Activated CD4-positive, alpha-beta memory T cell treated with anti-CD3 and anti-CD28 coated beads, Interleukin-2, amount 10 ng/mL, durations not matched to agents 7 days and 5 days (primary cell): Measurements from ENCODE around the gene SPINK2. TPM values are rescaled to one million over a fixed set of nuclear protein-coding genes. Genes with fewer than 3 reads are reported as not detected.

Experiments used
- CTCF ChIA-PET: fragments of 350-600 bp; sonication (Branson Sonifier 250); formaldehyde crosslinking; loops from one replicate; lab custom pipeline; 2021; ENCODE audit warnings: antibody characterized with exemption, inconsistent platforms; lab: Charles Lee
- POLR2A ChIA-PET: fragments of 350-600 bp; sonication (Branson Sonifier 250); formaldehyde crosslinking; loops from one replicate; lab custom pipeline; 2021; ENCODE audit warnings: antibody characterized with exemption; lab: Charles Lee
- DNase-seq: peaks from one replicate; pipeline ENCODE4 v3.0.0-alpha.2; 2020
- H3K27ac Mint-ChIP-seq: one replicate; pipeline ENCODE4 v1.8.0; 2021; ENCODE audit warnings: mild to moderate bottlenecking, mixed read lengths
- H3K27me3 Mint-ChIP-seq: one replicate; pipeline ENCODE4 v1.8.0; 2021; ENCODE audit warnings: mixed read lengths
- H3K36me3 Mint-ChIP-seq: one replicate; pipeline ENCODE4 v1.8.0; 2021; ENCODE audit warnings: low read depth, mixed read lengths
- H3K4me1 Mint-ChIP-seq: one replicate; pipeline ENCODE4 v1.8.0; 2021; ENCODE audit warnings: mixed read lengths
- H3K4me3 Mint-ChIP-seq: one replicate; pipeline ENCODE4 v1.8.0; 2021; ENCODE audit warnings: mild to moderate bottlenecking, mixed read lengths
- H3K9me3 Mint-ChIP-seq: one replicate; pipeline ENCODE4 v1.8.0; 2021; ENCODE audit warnings: mixed read lengths
- total RNA-seq, 2 experiments: library from RNA; stranded (reverse); gene quantifications; one replicate each; pipeline ENCODE4 v1.2.3, GENCODE V29; 2021

SPINK2 gene
- total RNA-seq, 2 experiments from 2014 or later, result 1.0 TPM; not detected in 1

DNA sequence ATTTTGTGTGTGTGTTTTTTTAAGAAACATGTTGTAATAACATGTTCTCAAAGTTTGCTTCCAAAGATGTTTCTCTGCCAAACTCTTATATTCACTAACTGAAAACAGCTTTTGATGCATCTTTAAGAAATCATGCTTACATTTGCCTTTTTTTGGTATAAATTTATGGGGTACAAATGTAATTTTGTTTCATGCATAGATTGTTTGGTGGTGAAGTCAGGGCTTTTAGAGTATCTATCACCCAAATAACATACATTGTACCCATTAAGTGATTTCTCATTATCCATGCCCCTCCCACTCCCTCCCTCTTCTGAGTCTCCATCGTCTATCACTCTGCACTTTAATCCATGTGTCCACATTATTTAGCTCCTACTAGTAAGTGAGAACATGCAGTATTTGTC is 30.8 kb downstream of the SPINK2 start:
- ChIA-PET CTCF (no interaction called here), POLR2A (no interaction called here)
- no peak for DNase-seq
- Mint-ChIP-seq H3K9me3 (no peaks in the 10 kb centered on the region), H3K4me3 (no peak overlapping the region), H3K27me3 (no peaks in the 10 kb centered on the region), H3K36me3 (no peaks in the 10 kb centered on the region), H3K27ac (no peak overlapping the region), H3K4me1 (no peaks in the 10 kb centered on the region)

DNA sequence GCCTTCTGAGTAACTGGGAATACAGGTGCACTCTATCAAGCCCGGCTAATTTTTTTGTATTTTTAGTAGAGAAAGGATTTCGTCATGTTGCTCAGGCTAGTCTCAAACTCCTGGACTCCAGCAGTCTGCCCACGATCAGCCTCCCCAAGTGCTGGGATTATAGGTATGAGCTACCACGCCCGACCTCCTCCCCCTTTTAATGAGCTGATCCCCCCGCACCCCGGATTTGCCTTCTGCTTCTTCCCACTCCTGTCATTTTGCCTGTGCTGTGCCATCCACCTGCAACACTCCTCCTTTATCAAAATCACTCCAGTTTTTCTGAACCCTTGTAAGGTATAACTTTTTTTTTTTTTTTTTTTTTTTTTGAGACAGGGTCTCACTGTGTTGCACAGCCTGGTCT is 33.4 kb downstream of the SPINK2 start:
- no peaks in the 10 kb centered on the region for H3K36me3 Mint-ChIP-seq
- ChIA-PET POLR2A (no interaction called here), CTCF (no interaction called here)
- DNase-seq, result no peak
- peaks cover 3% of the 10 kb centered on the region for H3K27me3 Mint-ChIP-seq
- H3K27ac Mint-ChIP-seq, result no peak overlapping the region
- no peaks in the 10 kb centered on the region for H3K4me1 Mint-ChIP-seq
- H3K4me3 Mint-ChIP-seq, result no peak overlapping the region
- no peaks in the 10 kb centered on the region for H3K9me3 Mint-ChIP-seq

DNA sequence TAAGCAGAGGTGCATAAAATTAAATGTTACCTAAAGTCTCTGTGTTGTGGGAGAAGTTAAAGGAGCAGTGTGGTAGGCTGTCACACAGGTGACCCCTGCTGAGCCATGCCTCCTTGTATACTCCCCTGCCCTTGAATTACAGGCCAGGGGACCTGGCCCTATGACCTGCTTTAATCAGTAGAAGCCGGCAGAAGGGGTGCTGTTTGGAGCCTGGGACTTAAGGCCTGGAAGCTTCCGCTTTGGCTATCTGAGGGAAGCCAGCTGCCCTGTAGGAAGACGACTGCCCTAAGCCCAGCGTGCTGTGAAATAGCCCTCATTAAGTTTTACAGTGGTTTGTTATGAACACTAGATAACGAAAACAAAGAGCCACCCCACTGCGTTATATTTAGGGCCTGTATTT is 34.1 kb downstream of the SPINK2 start:
- Mint-ChIP-seq H3K36me3 (no peaks in the 10 kb centered on the region), H3K4me3 (no peak overlapping the region), H3K9me3 (no peaks in the 10 kb centered on the region), H3K4me1 (no peaks in the 10 kb centered on the region), H3K27ac (no peak overlapping the region), H3K27me3 (peaks cover 4% of the 10 kb centered on the region)
- ChIA-PET CTCF (no interaction called here), POLR2A (no interaction called here)
- DNase-seq, result no peak

DNA sequence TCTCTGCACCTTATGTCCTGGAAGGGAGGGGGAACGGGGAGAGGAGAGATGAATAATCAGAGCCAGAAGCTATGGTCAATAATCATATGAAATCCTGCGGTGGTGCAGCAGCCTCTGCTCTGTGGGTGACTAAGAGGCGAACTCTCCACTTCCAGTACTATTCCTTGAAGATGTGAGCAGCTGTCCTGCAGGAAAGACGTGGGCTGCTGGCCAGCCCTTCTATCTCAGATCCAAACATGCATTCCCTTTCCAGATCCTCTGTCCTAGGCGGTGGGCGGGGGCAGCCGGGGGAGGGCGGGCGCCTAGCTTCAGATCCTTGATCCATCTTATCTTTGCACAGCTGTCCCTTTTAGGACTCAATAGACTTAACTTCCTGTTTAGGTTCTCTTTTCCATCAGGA is 34.5 kb downstream of the SPINK2 start:
- Mint-ChIP-seq H3K36me3 (no peaks in the 10 kb centered on the region), H3K9me3 (no peaks in the 10 kb centered on the region), H3K27me3 (peaks cover 5% of the 10 kb centered on the region), H3K4me1 (no peaks in the 10 kb centered on the region), H3K4me3 (no peak overlapping the region), H3K27ac (no peak overlapping the region)
- DNase-seq, result no peak
- POLR2A ChIA-PET, result no interaction called here
- CTCF ChIA-PET, result no interaction called here

DNA sequence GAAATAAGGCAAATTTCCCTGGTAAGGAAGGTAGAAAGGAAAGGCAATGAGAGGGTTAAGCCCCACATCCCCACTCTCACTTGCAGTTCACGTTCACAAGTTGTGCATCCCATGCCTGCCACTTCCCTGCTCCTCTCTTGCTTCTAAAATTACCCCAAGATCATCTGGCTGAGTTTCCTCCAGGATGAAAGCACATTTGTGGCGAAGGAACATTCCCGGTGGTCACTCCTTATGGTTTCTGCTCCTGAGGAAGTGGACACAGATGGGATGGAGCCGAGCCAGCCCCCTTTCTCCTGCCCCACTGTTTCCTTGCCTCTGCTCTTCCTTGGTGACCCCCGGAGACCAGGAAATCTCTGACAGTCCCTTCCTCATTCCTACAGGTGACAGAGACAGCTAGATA is 37.5 kb downstream of the SPINK2 start:
- DNase-seq, result no peak
- Mint-ChIP-seq H3K36me3 (no peaks in the 10 kb centered on the region), H3K27me3 (peaks cover 8% of the 10 kb centered on the region), H3K4me1 (no peaks in the 10 kb centered on the region), H3K4me3 (no peak overlapping the region), H3K27ac (no peak overlapping the region), H3K9me3 (no peaks in the 10 kb centered on the region)
- ChIA-PET POLR2A (no interaction called here), CTCF (interaction anchor here (0.6 kb wide), 1 partner anchor 231 kb away, joined by 3 read pairs; no protein-coding TSS in a partner anchor)

DNA sequence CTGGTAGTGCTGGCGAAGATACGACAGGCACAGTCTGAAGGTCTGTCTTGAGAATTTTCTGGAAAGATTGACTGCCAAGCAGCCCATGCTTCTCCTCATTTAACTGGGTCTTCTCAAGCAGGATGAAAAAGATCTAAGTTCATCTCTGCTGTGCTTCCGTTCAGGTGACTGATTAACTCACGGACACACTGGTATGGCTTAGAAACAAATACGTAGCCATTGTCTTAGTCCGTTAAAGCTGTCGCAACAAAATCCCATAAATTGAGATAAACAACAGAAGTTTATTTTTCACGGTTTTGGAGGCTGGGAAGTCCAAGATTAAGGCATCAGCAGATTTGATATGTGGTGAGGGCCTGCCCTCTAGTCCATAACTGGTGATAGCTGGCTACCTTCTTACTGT is 39.5 kb downstream of the SPINK2 start:
- ChIA-PET POLR2A (no interaction called here), CTCF (no interaction called here)
- no peak for DNase-seq
- H3K4me3 Mint-ChIP-seq, result no peak overlapping the region
- no peaks in the 10 kb centered on the region for H3K9me3 Mint-ChIP-seq
- no peaks in the 10 kb centered on the region for H3K36me3 Mint-ChIP-seq
- no peak overlapping the region for H3K27ac Mint-ChIP-seq
- H3K27me3 Mint-ChIP-seq, result peaks cover 8% of the 10 kb centered on the region
- no peaks in the 10 kb centered on the region for H3K4me1 Mint-ChIP-seq

DNA sequence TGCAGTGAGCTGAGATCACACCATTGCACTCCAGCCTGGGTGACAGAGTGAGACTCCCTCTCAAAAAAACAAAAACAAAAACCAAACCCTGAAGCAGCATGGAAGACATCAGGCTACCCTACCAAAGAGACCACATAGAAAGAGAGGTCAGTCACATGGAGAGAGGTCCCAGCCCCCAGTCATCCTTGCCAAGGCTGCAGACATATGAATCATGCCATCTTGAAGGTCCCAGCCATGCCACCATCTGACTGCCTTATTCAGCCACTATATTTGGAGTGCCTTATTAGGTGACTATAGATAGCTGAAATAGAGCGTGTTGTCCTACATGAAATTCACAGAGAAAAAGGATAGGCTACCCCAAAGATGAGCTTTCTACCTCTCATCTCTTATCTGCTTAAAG is 48.2 kb downstream of the SPINK2 start:
- Mint-ChIP-seq H3K4me1 (no peaks in the 10 kb centered on the region), H3K4me3 (no peak overlapping the region), H3K27ac (no peak overlapping the region), H3K27me3 (peaks cover 1% of the 10 kb centered on the region), H3K9me3 (no peaks in the 10 kb centered on the region), H3K36me3 (no peaks in the 10 kb centered on the region)
- CTCF ChIA-PET, result no interaction called here
- POLR2A ChIA-PET, result no interaction called here
- no peak for DNase-seq

DNA sequence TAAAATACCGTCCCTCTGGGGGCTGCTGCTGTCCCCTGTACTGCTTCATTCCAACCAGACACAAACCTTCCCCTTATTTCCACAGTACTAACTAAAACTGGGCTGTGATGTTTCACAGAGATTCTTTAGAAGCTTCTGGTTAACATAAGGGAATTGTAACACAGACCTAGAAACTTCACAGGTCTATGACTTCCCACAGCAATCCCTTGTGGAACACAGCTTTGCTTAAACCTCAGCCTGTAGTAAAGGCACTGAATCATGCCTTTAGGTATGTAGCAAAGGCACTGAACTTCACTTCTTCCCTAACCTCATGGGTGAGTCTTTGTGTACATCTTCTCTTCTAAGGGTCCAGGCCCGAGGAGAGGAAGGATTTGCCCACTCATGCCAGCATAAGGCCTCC is 49.4 kb downstream of the SPINK2 start:
- H3K4me1 Mint-ChIP-seq, result no peaks in the 10 kb centered on the region
- CTCF ChIA-PET, result no interaction called here
- DNase-seq, result no peak
- POLR2A ChIA-PET, result no interaction called here
- peaks cover 1% of the 10 kb centered on the region for H3K27me3 Mint-ChIP-seq
- no peak overlapping the region for H3K27ac Mint-ChIP-seq
- no peak overlapping the region for H3K4me3 Mint-ChIP-seq
- no peaks in the 10 kb centered on the region for H3K36me3 Mint-ChIP-seq
- no peaks in the 10 kb centered on the region for H3K9me3 Mint-ChIP-seq

DNA sequence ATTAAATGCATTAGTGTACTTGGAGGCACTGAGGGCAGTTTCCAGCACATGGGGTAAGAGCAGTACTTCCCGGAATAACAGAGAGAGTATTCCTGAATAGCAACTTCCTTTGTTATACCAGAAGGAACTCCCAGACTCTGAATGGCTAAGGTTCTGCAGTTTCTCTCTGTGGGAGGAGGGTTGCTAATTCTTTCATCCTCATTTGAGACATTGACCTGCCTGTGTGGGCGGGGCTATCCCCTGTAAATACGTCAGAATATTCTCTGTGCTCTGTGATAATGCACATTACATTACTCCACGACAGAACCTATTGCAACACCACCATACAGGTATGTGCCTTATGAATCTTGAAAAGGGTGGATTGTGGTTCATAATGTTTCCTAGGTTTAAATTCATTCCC is 52.7 kb downstream of the SPINK2 start:
- Mint-ChIP-seq H3K27me3 (no peaks in the 10 kb centered on the region), H3K9me3 (no peaks in the 10 kb centered on the region), H3K4me3 (no peak overlapping the region), H3K36me3 (no peaks in the 10 kb centered on the region), H3K27ac (no peak overlapping the region), H3K4me1 (peaks cover 3% of the 10 kb centered on the region)
- DNase-seq, result no peak
- ChIA-PET POLR2A (no interaction called here), CTCF (interaction anchor here (1.6 kb wide), 1 partner anchor 11 kb away, joined by 8 read pairs; no protein-coding TSS in a partner anchor)

DNA sequence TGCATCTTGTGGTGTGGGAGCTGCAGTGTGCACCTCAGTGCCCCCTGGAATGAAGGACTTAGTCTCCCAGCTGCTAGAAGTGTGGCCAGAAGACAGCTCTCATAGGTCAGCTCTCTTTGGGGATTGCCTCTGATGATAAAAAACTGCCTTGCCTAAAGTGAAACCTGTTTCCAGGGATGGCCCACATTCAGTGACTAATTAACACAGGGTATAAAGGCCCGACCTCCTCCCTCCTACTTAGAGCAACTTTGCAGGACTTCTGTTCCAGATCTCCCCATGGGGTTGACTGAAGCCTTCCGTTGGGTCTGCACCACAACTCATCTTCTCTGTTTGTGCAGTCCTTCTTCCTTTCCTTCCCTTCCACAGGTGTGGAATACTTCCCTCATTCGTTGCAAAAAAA is 53.2 kb downstream of the SPINK2 start:
- H3K36me3 Mint-ChIP-seq, result no peaks in the 10 kb centered on the region
- CTCF ChIA-PET, result interaction anchor here (1.6 kb wide), 2 partner anchors 10 to 48 kb away, joined by 5 to 8 read pairs; no protein-coding TSS in a partner anchor
- no peak for DNase-seq
- H3K4me3 Mint-ChIP-seq, result no peak overlapping the region
- no peak overlapping the region for H3K27ac Mint-ChIP-seq
- H3K27me3 Mint-ChIP-seq, result no peaks in the 10 kb centered on the region
- H3K4me1 Mint-ChIP-seq, result peaks cover 5% of the 10 kb centered on the region
- H3K9me3 Mint-ChIP-seq, result no peaks in the 10 kb centered on the region
- POLR2A ChIA-PET, result no interaction called here

DNA sequence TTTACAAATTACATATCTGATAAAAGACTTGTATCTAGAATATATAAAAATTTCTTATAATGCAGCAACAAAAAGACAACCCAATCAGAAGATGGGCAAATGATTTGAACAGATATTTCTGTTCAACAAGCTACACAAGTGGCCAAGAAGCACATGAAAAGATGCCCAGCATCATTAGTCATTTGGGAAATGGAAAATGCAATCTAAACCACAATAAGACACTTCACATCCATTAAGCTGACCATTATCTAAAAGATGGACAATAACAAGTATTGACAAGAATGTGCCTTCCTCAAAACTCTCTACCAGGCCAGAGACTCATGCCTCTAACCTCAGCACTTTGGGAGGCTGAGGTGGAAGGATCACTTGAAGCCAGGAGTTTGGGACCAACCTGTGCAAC is 53.9 kb downstream of the SPINK2 start:
- CTCF ChIA-PET, result interaction anchor here (1.4 to 1.6 kb wide), 3 partner anchors 9 to 69 kb away, joined by 4 to 8 read pairs (median 5); no protein-coding TSS in a partner anchor
- POLR2A ChIA-PET, result no interaction called here
- Mint-ChIP-seq H3K4me3 (no peak overlapping the region), H3K27me3 (no peaks in the 10 kb centered on the region), H3K4me1 (peaks cover 12% of the 10 kb centered on the region), H3K36me3 (no peaks in the 10 kb centered on the region), H3K27ac (no peak overlapping the region), H3K9me3 (no peaks in the 10 kb centered on the region)
- no peak for DNase-seq

DNA sequence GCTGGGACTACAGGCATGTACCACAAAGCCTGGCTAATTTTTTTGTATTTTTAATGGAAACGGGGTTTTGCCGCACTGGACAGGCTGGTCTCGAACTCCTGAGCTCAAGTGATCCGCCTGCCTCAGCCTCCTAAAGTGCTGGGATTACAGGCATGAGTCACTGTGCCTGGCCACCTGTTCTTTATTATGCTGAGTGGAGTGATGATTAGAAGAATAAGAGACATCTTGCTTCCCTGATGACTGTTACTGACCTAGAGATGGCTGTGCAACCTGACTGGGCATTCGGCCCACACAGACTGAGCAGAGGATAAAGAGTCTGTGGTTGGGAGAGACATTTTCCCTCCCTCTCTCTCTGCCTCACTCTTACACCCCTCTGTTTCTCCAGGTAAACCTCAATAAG is 56.7 kb downstream of the SPINK2 start:
- Mint-ChIP-seq H3K9me3 (no peaks in the 10 kb centered on the region), H3K27ac (no peak overlapping the region), H3K27me3 (peaks cover 7% of the 10 kb centered on the region), H3K4me1 (peaks cover 26% of the 10 kb centered on the region), H3K4me3 (no peak overlapping the region), H3K36me3 (no peaks in the 10 kb centered on the region)
- CTCF ChIA-PET, result no interaction called here
- DNase-seq, result no peak
- POLR2A ChIA-PET, result no interaction called here

DNA sequence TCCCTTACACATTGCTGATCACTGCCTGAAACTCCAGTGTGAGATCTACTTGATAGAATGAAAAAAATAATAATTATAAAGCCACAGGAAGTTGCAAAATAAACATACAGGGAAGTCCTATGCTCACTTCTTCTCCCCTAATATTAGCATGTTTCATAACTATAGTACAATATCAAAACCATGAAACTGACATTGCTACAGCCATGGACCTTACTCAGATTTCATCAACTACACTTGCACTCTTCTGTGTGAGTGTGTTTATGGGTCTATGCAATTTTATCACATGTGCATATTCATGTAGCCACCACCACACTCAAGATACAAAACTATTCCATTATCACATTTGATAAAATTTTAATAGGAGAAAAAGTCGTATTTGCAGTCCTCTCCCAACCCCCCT is 57.3 kb downstream of the SPINK2 start:
- no peak for DNase-seq
- POLR2A ChIA-PET, result no interaction called here
- Mint-ChIP-seq H3K27me3 (peaks cover 7% of the 10 kb centered on the region), H3K9me3 (no peaks in the 10 kb centered on the region), H3K27ac (no peak overlapping the region), H3K4me1 (peaks cover 29% of the 10 kb centered on the region), H3K4me3 (no peak overlapping the region), H3K36me3 (no peaks in the 10 kb centered on the region)
- CTCF ChIA-PET, result interaction anchor here (1.2 kb wide), 1 partner anchor 36 kb away, joined by 3 read pairs; no protein-coding TSS in a partner anchor

DNA sequence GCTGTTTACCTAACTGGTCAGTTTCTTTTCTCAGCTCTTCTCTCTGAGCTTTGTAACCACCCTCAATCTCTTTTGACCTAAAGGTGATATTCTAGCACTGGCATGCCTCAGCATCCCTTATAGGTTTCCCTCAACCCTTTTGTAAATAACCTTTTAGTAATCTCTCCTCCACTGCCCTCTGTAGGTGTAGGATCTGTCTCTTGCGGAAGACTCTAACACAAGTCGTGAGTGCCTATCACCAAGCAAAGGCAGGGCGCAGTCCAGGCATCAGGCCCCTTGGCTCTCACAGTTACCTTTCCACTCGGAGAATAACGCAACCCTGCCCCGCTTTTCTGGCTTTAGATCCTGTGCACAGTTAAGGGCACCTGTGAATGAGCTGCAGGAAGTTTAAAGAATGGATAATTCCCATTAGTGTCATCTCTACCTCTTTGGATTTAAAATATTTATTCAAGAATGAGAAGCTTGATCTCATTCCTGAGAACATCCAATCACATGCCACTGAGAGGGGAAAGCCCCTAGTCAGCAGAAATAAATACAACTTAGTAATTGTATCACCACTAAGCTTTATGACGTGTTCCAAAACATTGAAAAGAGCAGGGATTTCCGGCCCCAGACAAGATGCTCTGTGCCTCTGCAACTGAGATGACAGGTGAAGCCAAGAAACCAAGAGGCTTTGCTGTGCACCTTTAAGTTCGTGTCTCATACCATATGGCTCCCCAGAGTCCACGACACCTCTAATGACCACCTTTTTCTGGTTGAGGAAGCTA is 58.8 kb downstream of the SPINK2 start:
- POLR2A ChIA-PET, result no interaction called here
- CTCF ChIA-PET, result interaction anchor here (1.0 to 1.7 kb wide), 3 partner anchors 19 to 73 kb away, joined by 3 to 7 read pairs (median 4); no protein-coding TSS in a partner anchor
- Mint-ChIP-seq H3K4me1 (peaks cover 43% of the 10 kb centered on the region), H3K4me3 (no peak overlapping the region), H3K9me3 (no peaks in the 10 kb centered on the region), H3K27me3 (peaks cover 7% of the 10 kb centered on the region), H3K36me3 (no peaks in the 10 kb centered on the region), H3K27ac (no peak overlapping the region)
- DNase-seq, result peak; percentile 35
